ENCODE data around the gene CLIC5. TPM values are rescaled to one million over a fixed set of nuclear protein-coding genes. Genes with fewer than 3 reads are reported as not detected.

Gene CLIC5
- polyA plus RNA-seq, 1 donor = 16.5 TPM

- DNase-seq = no peak
Measured at GRCh38 chr6:46032110-46032998, 16.7 kb upstream of the CLIC5 start.

- DNase-seq = no peak
Measured at GRCh38 chr6:46029602-46030001, 13.9 kb upstream of the CLIC5 start.

GRCh38 chr6:46026307-46026706 lies 10.6 kb upstream of the CLIC5 start:
- DNase-seq = no peak

GRCh38 chr6:46025573-46025972 lies 9.9 kb upstream of the CLIC5 start:
- no peak for DNase-seq

GRCh38 chr6:46024124-46024769 lies 8.6 kb upstream of the CLIC5 start:
- DNase-seq = no peak

GRCh38 chr6:46023216-46023915 lies 7.7 kb upstream of the CLIC5 start:
- DNase-seq = no peak

GRCh38 chr6:46022106-46022948 lies 6.7 kb upstream of the CLIC5 start:
- no peak for DNase-seq

GRCh38 chr6:46017726-46018125 lies 2.1 kb upstream of the CLIC5 start:
- no peak for DNase-seq

- no peak for DNase-seq
Measured at GRCh38 chr6:46016063-46016608, 476 bp upstream of the CLIC5 start.

- DNase-seq = no peak
Measured at GRCh38 chr6:46014511-46015118, 1.0 kb downstream of the CLIC5 start.

GRCh38 chr6:46014046-46014445 lies 1.6 kb downstream of the CLIC5 start:
- no peak for DNase-seq

GRCh38 chr6:46013639-46014038 lies 2.0 kb downstream of the CLIC5 start:
- DNase-seq = no peak

GRCh38 chr6:46012834-46013233 lies 2.8 kb downstream of the CLIC5 start:
- DNase-seq = no peak

- no peak for DNase-seq
Measured at GRCh38 chr6:46011188-46012085, 4.2 kb downstream of the CLIC5 start.

GRCh38 chr6:46010771-46011170 lies 4.9 kb downstream of the CLIC5 start:
- no peak for DNase-seq

GRCh38 chr6:46010270-46010669 lies 5.4 kb downstream of the CLIC5 start:
- no peak for DNase-seq

GRCh38 chr6:46002264-46002663 lies 13.4 kb downstream of the CLIC5 start:
- DNase-seq = no peak

GRCh38 chr6:46000905-46001304 lies 14.8 kb downstream of the CLIC5 start:
- no peak for DNase-seq

GRCh38 chr6:45998524-45998923 lies 17.1 kb downstream of the CLIC5 start:
- DNase-seq = no peak

- DNase-seq = no peak
Measured at GRCh38 chr6:45997875-45998506, 17.7 kb downstream of the CLIC5 start.
